IPS-NIHi11 (cell line): ENCODE measurements around the gene TNFAIP8L1.
A peak's percentile ranks its signal among the peaks of the same experiment; 100 is the strongest.
"Not testable (repeated sequence)": the region's sequence is repeated elsewhere in the genome, so short reads cannot be mapped to it uniquely, and the experiment has no call there.

Experiments used
- DNase-seq: peaks from one replicate; pipeline ENCODE4 v3.0.0; 2012; ENCODE audit warnings: mixed read lengths, low spot score

The TNFAIP8L1 gene

DNA sequence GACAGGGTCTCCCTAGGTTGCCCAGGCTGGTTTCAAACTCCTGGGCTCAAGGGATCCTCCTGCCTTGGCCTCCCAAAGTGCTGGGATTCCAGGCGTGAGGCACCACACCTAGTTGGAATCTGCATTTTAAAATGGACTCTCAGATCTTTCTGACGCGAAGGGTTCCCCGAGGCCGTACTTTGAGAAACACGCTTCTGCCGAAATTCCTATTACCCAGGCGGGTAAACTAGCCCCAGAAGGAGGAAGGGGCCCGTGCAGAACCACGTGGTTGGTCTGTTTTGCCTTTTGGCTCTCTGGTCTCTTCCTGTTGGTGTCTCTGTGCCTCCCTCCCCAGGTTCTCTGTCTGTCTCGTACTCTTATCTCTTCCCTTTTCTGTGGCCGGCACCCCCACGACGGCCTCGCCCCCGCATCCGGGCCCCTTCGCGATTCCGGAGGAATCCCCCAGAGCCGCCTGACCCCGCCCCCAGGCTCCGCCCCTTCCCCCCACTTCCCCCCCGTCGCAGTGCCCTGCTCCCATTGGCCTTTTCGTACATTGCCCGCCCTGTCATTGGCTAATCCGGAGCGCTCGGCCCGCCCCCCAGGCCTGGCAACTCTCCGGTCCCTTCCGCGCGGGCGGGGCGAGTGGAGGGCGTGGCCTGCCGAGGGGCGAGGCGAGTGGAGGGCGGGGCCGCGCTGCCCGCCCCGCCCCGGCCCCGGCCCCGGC lies at the start of gene TNFAIP8L1:
TSS of gene TNFAIP8L1 (plus strand) at position 689 of the 703 bp plus-strand sequence. CDS start 12,354 bp downstream, outside the sequence.
- peak; percentile 100 for DNase-seq

DNA sequence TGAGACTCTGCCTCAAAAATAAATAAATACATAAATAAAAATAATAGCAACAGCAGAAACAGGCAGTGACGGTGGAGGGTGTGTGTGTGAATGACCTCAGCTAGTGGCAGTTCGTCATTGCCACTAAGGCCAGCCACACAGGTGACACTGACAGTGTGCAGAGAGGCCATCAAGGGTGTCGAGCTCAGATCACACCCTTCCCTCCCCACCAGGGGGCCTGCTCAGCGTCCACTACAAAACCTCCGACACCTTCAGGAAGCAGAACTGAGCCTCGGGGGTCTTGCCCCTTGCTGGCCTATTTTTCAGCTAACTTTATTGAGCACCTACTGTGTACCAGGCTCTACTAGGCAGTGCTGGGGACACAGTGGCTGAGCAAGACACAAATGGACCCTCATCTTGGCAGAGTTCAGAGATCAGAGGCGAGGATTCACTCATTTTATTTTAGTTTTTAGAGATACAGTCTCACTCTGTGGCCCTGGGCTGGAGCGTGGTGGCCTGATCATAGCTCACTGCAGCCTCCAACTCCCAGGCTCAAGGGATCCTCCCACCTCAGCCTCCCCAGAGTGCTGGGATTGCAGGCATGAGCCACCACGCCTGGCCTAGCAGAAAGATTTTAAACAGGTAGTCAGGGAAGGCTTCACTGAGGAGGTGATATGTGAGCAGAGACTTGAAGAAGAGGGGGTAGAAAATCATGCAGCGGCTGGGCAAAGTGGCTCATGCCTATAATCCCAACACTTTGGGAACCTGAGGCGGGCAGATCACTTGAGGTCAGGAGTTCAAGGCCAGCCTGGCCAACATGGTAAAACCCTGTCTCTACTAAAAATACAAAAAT lies 49.5 kb upstream of the TNFAIP8L1 start:
- DNase-seq = no peak

DNA sequence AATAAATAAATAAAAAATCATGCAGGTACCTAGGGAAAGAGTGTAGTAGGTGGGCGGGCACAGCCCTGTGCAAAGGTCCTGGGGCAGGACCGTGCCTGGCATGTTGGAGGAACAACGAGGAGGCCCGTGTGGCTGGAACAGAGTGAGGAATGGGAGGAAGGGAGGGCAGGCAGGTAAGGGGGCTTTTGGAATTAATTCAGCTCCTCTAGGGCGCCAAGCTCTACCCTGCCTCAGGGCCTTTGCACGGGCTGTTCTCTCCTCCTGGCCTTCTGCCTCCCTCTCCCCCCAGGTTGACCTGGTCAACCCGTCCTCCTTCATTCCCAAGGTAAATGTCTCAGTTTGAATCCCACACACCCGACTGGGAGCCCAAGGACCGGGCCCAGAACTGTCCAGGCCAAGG lies 48.8 kb upstream of the TNFAIP8L1 start:
- DNase-seq = no peak

DNA sequence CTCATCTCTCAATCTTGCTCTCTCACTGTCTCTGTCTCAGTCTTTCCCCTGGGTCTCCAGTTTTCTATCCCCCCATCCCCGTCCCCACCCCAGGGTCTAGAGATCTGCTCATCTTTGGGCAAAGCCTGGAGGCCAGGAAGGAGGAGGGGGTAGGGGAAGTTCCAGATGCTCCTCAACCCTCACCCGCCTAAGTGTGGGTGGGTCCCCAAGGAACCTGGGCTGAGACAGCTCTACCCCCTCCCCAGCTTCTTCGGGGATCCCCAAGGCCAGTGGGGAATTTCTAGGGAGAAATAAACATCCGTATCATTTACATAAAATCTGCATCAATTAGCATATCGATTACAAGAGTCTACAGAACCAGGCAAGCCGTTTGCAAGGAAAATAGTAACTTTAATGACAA lies 48.0 kb upstream of the TNFAIP8L1 start:
- no peak for DNase-seq

DNA sequence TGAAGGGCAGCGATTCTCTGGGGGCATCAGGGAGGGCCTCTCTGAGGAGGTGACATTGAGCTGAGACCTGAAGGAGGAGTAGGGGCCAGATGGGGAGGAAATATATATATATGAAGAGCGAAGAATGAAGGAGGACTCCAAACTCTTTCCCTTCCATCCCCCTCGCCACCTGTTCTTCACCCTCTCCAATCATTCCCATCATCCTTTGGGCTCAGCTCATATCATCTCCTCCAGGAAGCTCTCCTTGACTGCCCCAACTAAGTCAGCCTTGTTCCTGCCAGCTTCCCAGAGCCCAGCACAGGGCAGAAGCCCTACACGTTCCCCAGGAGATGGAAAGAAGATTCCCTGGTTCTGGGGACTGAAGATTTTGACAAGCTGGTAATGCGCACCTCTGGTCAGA lies 46.9 kb upstream of the TNFAIP8L1 start:
- DNase-seq = no peak

DNA sequence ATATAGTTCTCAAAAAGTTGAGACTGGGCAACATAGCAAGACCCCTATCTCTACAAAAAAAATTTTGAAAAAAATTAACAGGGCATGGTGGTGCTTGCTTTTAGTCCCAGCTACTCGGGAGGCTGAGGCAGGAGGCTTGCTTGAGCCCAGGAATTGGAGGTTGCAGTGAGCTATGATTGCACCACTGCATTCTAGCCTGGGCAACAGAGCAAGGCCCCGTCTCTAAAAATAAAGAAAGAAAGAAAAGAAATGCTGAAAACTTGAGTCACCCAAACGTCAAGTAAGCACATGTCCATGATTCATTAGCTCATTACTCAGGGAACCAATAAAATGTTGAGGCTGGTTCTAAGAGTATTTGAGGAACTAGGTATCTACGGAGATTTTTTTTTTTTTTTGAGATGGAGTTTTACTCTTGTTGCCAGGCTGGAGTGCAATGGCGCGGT lies 45.9 kb upstream of the TNFAIP8L1 start:
- no peak for DNase-seq

DNA sequence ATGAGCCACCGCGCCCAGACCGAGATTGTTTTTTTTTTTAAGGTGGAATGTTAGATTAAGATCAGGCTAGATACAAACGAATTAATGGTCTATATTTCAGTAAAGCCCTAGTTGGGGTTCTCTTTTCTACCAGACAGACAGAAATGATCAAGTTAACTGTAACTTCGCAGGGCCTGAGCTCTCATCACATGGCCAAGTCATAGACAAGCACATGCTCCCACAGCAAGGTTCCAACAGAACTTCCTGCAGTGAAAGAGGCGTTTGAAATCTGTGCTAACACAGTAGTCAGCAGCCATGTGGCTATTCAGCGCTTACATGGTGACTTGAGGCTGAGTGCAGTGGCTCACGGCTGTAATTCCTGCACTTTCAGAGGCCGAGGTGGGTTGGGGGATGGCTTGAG lies 45.1 kb upstream of the TNFAIP8L1 start:
- no peak for DNase-seq

DNA sequence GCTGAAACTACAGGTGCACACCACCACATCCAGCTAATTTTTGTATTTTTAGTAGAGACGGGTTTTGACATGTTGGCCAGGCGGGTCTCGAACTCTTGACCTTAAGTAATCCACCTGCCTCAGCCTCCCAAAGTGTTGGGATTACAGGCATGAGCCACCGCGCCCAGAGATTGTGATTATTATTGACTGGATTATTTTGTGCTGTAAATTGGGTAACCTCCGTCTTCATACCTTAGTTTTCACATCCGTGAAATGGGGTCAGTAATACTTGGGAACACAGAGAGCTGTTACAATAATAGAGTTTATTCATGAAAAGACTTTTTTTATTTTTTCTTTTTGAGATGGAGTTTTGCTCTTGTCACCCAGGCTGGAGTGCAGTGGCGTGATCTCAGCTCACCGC lies 44.2 kb upstream of the TNFAIP8L1 start:
- DNase-seq = not testable (repeated sequence)

DNA sequence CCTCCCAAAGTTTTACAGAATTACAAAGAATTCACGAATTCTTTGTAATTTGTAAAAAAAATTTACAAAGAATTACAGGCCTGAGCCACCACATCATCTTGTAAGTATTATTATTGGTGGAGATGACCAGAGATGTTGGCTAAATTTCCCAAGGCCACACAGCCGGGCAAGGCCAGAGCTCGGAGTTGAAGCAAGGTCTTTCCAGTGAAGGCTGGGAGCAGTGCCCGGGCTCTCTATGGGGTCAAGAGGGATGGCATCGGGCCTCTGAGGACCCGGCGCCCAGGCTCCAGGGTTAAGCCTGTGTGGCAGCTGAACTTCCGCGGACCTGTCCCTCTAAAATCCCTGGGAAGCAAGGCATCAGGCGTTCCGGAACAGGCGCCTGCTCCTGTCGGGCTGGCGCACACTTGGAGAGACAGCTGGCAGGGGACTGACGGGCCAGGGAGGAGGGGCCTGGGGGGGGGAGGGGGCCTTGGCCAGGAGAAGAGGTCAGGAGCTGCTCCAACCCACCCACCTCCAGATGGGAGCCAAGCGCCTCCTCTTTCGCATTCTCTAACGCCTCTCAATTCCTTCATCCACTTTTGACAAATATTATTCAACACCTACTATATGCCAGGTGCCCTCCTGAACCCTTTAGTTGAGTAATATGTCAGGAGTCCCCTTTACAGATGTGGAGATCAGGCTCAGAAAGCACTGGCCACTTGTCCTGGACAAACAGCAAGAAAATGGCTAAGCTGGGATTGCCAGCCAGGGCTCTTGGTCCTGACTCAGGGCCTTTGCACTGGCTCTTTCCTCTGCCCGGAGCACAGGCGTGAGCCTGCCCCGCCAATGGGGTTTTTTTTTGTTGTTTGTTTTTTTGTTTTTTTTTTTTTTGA lies 43.0 kb upstream of the TNFAIP8L1 start:
- peak; percentile 45 for DNase-seq

DNA sequence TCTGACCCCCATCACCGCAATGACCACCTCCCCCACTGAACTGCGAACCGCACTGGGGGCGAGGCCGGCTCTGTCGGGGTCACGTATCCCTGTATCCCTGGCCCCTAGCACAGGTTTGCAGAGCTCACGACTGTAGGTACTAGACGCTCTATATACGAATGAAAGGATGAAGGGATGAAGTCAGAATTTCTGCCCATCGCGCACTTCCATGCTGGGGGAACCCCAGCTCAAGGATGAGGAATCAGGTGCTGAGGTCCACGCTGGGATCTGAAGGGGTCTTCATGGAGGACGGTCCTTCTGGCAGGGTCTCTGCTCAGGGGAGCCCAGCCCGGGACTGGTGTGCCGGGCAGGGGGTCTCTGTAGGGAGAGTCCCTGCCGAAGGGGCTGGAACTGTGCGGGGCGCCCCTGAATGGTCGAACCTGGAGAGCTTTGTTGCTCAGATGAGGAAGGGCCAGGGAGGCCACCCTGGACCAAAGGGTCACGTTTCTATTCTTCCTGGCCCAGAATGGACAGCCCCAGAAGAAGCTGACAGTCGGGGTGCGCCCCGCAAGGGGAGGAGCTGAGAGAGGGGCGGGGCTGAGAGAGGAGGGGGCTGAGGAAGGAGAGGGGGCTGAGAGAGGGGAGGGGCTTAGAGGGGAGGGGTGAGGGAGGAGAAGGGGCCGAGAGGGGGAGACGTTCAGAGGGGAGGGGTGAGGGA lies 41.9 kb upstream of the TNFAIP8L1 start:
- DNase-seq = peak; percentile 92

DNA sequence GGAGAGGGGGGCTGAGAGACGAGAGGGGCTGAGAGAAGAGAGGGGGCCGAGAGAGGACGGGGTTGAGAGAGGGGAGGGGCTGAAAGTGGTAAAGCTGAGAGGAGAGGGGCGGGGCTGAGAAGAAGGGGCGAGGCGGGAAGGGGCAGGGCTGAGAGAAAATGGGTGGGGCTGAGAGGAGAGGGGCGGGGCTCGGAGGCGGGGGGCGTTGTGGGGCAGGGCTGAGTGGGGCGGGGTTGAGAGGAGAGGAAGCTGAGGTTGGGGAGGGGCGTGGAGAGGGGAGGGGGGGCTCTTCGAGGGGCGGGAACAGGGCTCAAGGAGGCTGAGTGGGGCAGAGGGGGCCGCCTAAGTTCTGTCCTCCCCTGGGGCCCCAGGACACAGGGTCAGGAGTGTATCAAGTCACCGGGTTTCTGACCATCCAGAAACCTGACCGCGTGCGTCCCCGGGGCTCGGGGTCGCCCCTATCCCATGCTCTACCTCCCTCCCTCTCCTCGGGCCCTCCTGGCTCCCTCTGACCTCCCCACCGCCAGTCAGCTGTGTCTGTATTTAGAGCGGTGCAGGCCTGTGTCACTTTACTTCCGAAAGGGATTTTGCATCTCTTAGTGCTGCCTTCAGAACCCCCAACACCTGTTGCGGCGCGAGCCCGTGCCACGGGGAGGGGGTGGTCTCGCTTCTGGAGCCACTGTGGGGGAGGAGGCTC lies 41.2 kb upstream of the TNFAIP8L1 start:
- DNase-seq = peak; percentile 94

DNA sequence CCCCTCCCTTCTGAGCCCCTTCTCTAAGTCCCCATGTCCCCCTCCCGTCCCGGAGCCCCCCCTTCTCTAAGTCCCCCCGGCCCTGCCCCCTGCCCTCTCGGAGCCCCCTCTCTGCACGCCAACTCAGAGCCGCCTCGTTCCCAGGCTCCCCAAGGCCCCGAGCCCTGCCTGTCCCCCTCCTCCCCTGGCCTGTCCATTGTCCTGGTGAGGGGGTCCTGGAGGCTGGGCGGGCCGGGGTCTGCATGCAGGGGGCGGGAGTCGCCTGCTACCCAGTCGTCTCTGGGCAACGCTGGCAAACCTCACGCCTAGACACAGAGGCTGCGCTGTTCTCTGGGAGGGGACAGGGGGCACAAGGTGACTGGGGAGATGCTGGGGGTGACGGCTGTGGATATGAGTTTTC lies 40.6 kb upstream of the TNFAIP8L1 start:
- peak; percentile 50 for DNase-seq

DNA sequence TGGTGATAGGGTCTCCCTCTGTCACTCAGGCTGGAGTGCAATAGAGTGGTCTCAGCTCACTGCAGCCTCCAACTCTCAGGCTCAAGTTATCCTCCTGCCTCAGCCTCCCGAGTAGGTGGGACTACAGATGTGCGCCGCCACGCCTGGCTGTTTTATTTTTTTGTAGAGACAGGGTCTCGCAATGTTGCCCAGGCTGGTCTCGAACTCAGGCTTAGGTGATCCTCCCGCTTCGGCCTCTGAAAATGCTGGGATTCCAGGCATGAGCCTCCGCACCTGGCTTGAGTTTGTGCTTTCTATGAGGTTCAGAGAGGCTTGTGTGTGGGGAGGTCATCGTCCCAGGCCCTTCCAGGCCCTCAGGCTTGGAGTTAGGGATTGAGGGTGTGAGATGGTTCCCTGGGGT lies 39.2 kb upstream of the TNFAIP8L1 start:
- no peak for DNase-seq

DNA sequence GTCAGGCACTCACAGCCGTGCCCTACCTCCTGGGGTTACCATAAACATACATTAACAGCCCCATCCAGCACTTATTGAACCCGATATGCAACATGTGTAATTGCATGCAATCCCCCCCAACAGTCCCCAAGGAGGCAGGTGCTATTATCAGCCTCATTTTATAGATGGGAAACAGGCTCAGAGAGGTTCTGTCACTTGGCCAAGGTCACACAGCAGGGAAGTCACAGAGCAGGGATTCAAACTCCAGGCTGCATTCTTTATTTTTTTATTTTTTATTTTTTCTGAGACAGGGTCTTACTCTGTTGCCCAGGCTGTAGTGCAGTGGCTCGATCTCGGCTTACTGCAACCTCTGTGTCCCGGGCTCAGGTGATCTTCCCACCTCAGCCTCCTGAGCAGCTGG lies 38.4 kb upstream of the TNFAIP8L1 start:
- no peak for DNase-seq

DNA sequence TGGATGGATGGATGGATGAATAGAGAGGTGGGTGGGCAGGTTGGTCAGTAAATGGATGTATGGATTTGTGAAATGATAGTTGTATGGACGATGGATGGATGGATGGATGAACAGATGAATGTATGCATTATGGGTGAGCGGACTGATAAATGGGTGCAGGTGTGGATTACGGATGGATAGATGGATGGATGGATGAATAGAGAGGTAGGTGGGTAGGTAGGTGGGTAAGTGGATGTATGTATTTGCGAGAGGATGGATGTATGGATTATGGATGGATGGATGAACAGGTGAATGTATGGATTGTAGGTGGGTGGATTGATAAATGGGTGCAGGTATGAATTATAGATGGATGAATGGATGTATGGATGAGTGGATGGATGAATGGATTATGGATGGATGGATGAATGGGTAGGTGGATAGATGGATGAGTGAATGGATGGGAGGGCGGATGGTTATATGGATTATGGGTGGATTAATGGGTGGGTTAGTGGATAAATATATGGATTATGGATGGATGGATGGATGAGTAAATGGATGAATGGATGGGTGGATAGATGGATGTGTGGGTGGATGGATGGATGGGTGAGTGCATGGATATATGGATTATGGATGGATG lies 37.0 kb upstream of the TNFAIP8L1 start:
- DNase-seq = no peak

DNA sequence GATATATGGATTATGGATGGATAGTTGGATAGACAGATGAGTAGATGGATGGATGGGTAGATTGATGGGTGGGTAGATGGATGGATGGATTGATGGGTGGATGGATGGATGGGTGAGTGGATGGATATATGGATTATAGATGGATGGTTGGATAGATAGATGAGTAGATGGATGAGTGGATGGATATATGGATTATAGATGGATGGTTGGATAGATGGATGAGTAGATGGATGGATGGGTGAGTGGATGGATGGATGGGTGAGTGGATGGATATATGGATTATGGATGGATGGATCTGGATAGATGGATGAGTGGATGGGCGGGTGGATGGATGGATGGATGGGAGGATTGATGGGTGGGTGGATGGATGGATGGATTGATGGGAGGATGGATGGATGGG lies 36.4 kb upstream of the TNFAIP8L1 start:
- no peak for DNase-seq

DNA sequence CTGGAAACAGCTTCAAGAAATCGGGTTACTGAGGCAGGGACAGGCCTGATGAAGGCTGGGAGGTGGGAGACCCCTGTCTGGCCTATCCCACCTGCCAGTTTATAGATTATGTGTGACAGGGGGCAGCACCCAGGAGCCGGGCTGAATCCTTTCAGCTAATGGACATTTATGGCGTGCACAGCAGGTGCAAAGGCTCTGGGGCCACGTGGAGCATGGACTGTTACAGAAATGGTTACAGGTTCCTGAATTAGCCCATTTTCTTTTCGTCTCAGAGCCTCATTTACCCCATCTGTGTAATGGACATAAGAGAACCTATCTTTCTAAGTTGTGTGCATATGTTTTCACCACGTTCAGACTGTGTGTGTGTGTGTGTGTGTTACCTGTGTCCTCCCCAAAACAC lies 34.4 kb upstream of the TNFAIP8L1 start:
- no peak for DNase-seq

DNA sequence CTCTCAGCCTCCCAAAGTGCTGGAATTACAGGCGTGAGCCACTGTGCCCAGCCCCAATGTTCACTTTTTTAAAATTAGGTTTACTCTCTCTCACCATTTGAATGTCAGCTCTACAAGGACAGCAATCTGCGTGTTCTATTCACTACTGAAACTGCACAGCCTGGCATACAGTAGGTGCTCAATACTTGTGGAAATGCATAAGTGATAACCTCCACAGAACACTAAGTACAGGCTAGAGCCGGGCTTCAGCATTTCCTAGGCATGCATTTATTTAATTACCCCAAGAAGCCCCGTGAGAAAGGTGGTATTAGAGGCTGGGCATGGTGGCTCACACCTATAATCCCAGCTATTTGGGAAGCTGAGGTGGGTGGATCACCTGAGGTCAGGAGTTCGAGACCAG lies 33.1 kb upstream of the TNFAIP8L1 start:
- no peak for DNase-seq

DNA sequence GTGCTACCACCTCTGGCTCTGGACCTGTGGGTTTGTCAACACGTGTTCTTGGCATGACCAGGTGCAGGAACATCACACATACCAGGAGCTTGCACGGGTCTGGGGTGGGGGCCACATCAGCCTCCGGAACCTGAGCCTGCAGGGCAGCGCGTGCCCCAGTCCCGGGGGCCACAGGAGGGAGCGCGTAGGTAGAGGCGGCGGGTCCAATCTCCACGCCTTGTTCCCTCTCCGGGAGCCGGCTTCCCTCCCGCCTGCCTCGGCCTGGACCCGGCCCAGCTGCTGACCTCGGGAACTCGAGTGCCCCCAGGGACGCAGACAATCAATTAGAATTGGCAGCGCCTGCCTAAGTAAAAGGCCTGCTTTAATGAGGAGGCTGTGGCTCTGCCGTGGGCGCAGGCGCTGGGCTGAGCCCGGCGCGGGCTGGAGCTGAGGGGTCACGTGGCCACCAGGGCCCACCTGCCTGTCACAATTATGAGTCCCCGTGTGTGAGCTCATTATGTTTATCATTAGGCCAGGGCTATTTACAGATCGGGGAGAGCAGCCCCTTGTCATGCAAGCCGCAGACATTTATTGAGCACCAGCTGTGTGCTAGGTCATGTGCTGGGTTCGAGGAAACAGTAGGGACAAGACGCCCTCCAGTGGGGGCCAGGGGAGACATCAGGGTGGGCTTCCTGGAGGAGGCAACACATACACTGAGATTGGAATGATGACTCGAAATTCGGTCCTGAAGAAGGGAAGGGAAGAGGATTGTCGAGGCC lies 32.2 kb upstream of the TNFAIP8L1 start:
- peak; percentile 79 for DNase-seq
